Body of pancreas (tissue), 4 donors: ENCODE measurements around the gene CCDC89.

ENCODE experiments used
- POLR2A ChIP-seq, 3 donors: fragments of 450-650 bp; IDR thresholded peaks; one replicate each; pipeline ENCODE4 v1.6.1; 2016; ENCODE audit warnings: antibody characterized with exemption in 3 of 3, mild to moderate bottlenecking in 2 of 3
- TF ChIP-seq, protein P1 (sequence below), 7 experiments: fragments of 450-650 bp in 4 of 7; fragments of 200-600 bp in 3 of 7; sonication (generic) in 3 of 7; IDR thresholded peaks; one replicate each; pipeline ENCODE4 v1.5.1; 2016 to 2019; ENCODE audit warnings: antibody characterized with exemption in 7 of 7

GRCh38 chr11:85634747-85635146 is 51.2 kb downstream of the CCDC89 start:
- TF ChIP-seq, protein P1, sequence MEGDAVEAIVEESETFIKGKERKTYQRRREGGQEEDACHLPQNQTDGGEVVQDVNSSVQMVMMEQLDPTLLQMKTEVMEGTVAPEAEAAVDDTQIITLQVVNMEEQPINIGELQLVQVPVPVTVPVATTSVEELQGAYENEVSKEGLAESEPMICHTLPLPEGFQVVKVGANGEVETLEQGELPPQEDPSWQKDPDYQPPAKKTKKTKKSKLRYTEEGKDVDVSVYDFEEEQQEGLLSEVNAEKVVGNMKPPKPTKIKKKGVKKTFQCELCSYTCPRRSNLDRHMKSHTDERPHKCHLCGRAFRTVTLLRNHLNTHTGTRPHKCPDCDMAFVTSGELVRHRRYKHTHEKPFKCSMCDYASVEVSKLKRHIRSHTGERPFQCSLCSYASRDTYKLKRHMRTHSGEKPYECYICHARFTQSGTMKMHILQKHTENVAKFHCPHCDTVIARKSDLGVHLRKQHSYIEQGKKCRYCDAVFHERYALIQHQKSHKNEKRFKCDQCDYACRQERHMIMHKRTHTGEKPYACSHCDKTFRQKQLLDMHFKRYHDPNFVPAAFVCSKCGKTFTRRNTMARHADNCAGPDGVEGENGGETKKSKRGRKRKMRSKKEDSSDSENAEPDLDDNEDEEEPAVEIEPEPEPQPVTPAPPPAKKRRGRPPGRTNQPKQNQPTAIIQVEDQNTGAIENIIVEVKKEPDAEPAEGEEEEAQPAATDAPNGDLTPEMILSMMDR (IDR thresholded peaks at IDR 0.05): no peak
- TF ChIP-seq POLR2A (IDR thresholded peaks at IDR 0.05): no peak
